Measurements from ENCODE around the gene DNAH11.
"Not testable (repeated sequence)": the region's sequence is repeated elsewhere in the genome, so short reads cannot be mapped to it uniquely, and the experiment has no call there.

Gene DNAH11

GRCh38 chr7:21617513-21617912 is 74.7 kb downstream of the DNAH11 start:
- no peak for DNase-seq (ENCODE audit: low spot score)

GRCh38 chr7:21617916-21618390 is 75.1 kb downstream of the DNAH11 start:
- peak; percentile 82 for DNase-seq (ENCODE audit: low spot score)

GRCh38 chr7:21618706-21619105 is 75.9 kb downstream of the DNAH11 start:
- no peak for DNase-seq (ENCODE audit: low spot score)

- no peak for DNase-seq (ENCODE audit: low spot score)
Observed at GRCh38 chr7:21620054-21620453, 77.2 kb downstream of the DNAH11 start.

- DNase-seq (ENCODE audit: low spot score), result no peak
Observed at GRCh38 chr7:21624320-21624719, 81.5 kb downstream of the DNAH11 start.

- no peak for DNase-seq (ENCODE audit: low spot score)
Observed at GRCh38 chr7:21636694-21637093, 93.9 kb downstream of the DNAH11 start.

GRCh38 chr7:21639206-21639868 is 96.5 kb downstream of the DNAH11 start:
- DNase-seq (ENCODE audit: low spot score), result no peak

GRCh38 chr7:21640105-21640504 is 97.3 kb downstream of the DNAH11 start:
- DNase-seq (ENCODE audit: low spot score), result no peak

- DNase-seq (ENCODE audit: low spot score), result no peak
Observed at GRCh38 chr7:21641546-21641945, 98.7 kb downstream of the DNAH11 start.

- DNase-seq (ENCODE audit: low spot score), result no peak
Observed at GRCh38 chr7:21642422-21642821, 99.6 kb downstream of the DNAH11 start.

GRCh38 chr7:21651697-21652096 is 108.9 kb downstream of the DNAH11 start:
- no peak for DNase-seq (ENCODE audit: low spot score)

- no peak for DNase-seq (ENCODE audit: low spot score)
Observed at GRCh38 chr7:21653623-21654022, 110.8 kb downstream of the DNAH11 start.

- DNase-seq (ENCODE audit: low spot score), result no peak
Observed at GRCh38 chr7:21656081-21656480, 113.2 kb downstream of the DNAH11 start.

- no peak for DNase-seq (ENCODE audit: low spot score)
Observed at GRCh38 chr7:21656796-21657195, 114.0 kb downstream of the DNAH11 start.

- DNase-seq (ENCODE audit: low spot score), result no peak
Observed at GRCh38 chr7:21670496-21670895, 127.7 kb downstream of the DNAH11 start.

GRCh38 chr7:21671859-21672258 is 129.0 kb downstream of the DNAH11 start:
- DNase-seq (ENCODE audit: low spot score), result no peak

GRCh38 chr7:21675255-21675654 is 132.4 kb downstream of the DNAH11 start:
- no peak for DNase-seq (ENCODE audit: low spot score)

GRCh38 chr7:21690705-21691104 is 147.9 kb downstream of the DNAH11 start:
- DNase-seq (ENCODE audit: low spot score), result no peak

- not testable (repeated sequence) for DNase-seq (ENCODE audit: low spot score)
Observed at GRCh38 chr7:21691146-21691545, 148.3 kb downstream of the DNAH11 start.

- not testable (repeated sequence) for DNase-seq (ENCODE audit: low spot score)
Observed at GRCh38 chr7:21700587-21700986, 157.7 kb downstream of the DNAH11 start.

GRCh38 chr7:21702303-21702702 is 159.5 kb downstream of the DNAH11 start:
- DNase-seq (ENCODE audit: low spot score), result no peak

- no peak for DNase-seq (ENCODE audit: low spot score)
Observed at GRCh38 chr7:21704359-21704758, 161.5 kb downstream of the DNAH11 start.

- no peak for DNase-seq (ENCODE audit: low spot score)
Observed at GRCh38 chr7:21706131-21706530, 163.3 kb downstream of the DNAH11 start.

GRCh38 chr7:21707566-21707965 is 164.7 kb downstream of the DNAH11 start:
- no peak for DNase-seq (ENCODE audit: low spot score)

Data from AG20443 (cell line).